ENCODE measurements around the gene KRT8. TPM values are rescaled to one million over a fixed set of nuclear protein-coding genes. Genes with fewer than 3 reads are reported as not detected.

The KRT8 gene
- total RNA-seq, 1 donor from 2014 or later: 0.16 TPM

DNA sequence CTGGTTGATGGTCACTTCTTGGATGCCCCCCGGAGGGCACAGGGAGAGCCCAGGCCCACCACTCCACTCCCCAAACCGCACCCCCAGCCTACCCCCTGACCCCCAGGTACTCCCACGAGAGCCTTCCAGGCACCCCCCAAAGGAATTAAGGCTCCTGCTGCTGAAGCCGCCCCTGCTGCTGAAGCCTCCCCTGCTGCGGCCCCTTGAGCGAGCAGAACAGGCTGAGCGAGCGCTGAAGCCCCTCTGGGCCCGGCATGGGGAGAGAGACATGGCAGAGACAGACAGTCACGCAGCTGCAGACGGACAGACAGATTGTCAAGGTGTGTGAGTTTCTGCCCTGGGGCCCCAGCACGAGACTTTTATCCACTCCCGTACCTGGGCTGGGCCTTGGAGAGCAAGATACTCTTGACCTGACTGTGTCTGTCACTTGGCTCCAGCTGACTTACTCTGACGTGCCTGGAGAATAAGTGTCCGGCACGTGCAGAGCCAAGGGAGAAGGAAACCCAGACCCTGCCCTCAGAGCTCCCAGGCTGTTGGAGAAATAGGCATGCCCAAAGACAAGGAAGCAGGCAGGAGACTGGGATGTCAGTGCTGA, 56.1 kb downstream of the KRT8 start, which contains the start of gene KRT78:
KRT78 (minus strand) TSS at position 334 of the 595 bp plus-strand sequence; CDS start at position 270, 64 bp downstream.
- DNase-seq (ENCODE audit: low read depth): no peak

DNA sequence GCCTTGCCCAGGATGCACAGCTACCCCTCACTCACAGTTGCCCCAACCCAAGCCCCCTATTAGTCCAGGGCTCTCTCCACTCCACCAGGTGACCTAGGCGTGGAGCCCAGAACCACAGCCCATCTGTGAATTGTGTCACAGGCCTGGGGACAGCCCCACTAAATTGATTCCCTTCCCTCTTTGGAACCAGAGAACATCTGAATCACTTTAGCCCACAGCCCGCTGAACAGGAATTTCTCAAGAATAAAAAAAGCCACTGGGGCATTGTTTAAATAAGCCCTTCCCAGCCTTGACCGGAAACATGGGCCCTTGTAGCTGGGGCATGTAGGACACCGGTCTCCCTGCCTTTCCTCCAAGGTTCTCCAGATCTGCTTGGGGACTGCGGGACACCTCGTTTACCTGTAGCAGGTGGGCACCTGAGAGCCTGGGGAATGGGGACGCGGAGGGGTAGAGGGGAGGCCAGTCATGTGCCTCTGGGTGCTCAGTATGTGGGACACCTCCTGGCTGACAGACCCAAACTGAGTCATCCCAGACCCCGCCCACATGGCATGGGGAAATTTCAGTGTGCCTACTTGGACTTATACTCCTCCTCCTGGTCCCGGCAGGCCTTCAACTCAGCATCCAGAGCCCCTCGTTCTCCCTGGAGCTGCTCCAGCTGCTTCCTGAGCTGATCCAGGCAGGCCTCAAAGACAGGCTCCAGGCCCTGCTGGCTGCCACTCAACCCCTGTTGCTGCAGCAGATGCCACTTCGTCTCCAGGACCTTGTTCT, 57.4 kb downstream of the KRT8 start:
- no peak for DNase-seq (ENCODE audit: low read depth)

Other genes with a start within 250 kb of the KRT8 start
- not detected in 2 replicates for gene KRT1, start 224.7 kb downstream of the KRT8 start, total RNA-seq
- not detected in 2 replicates for gene KRT77, start 201.6 kb downstream of the KRT8 start, total RNA-seq
- not detected in 2 replicates for gene KRT76, start 127.7 kb downstream of the KRT8 start, total RNA-seq
- not detected in 2 replicates for gene KRT3, start 109.0 kb downstream of the KRT8 start, total RNA-seq
- not detected in 2 replicates for gene KRT4, start 91.0 kb downstream of the KRT8 start, total RNA-seq
- not detected in 2 replicates for gene KRT79, start 70.8 kb downstream of the KRT8 start, total RNA-seq
- not detected in 2 replicates for gene KRT78, start 56.1 kb downstream of the KRT8 start, total RNA-seq
- 0.16 TPM in 1 of 2 replicates, not detected in the other for gene KRT18, start 44.0 kb upstream of the KRT8 start, total RNA-seq
- gene EIF4B, start 101.4 kb upstream of the KRT8 start, total RNA-seq: 494 and 561 TPM in 2 replicates
- gene TNS2, start 145.0 kb upstream of the KRT8 start, total RNA-seq: 43.8 and 59.8 TPM in 2 replicates
- gene SPRYD3, start 174.3 kb upstream of the KRT8 start, total RNA-seq: 25.7 and 35.7 TPM in 2 replicates
- 42.5 and 49.8 TPM in 2 replicates for gene IGFBP6, start 192.6 kb upstream of the KRT8 start, total RNA-seq
- gene SOAT2, start 198.4 kb upstream of the KRT8 start, total RNA-seq: not detected in 2 replicates